Activated CD8-positive, alpha-beta memory T cell treated with anti-CD3 and anti-CD28 coated beads for 24 hours (primary cell): ENCODE measurements around the gene WFDC10A.
"Not testable (repeated sequence)": the region's sequence is repeated elsewhere in the genome, so short reads cannot be mapped to it uniquely, and the experiment has no call there.

Experiments used
- DNase-seq: peaks from one replicate; pipeline ENCODE4 v3.0.0-alpha.2; 2020

The WFDC10A gene

DNA sequence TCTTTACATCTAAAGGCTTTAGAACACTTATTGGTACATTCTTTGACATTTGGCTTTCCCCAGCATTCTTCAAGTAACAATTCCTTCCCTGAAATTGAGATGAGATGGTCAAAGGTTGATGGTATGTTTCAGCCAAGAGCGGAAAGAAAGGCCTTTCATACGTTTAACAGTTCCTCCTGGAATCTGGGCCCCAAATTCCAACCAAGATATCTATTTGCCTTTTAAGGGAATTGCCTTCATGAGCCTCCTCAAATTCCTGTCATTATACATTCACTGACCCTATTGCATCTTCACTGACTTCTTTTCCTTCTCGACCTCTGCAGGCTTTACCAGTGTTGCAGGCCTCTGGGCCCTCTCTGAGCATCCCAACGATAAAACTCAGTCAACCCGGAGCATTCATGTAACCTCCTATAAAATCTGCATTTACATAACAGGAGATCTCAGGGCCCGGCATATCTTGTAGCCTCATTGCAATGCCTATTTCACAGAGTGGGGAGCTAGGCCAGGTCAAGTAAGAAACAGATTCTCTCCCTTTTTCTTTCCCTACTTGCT lies 19.8 kb downstream of the WFDC10A start:
- DNase-seq = no peak

GRCh38 chr20:45651726-45652125 lies 22.2 kb downstream of the WFDC10A start:
- DNase-seq = not testable (repeated sequence)

- DNase-seq = not testable (repeated sequence)
Observed at GRCh38 chr20:45657038-45657437, 27.5 kb downstream of the WFDC10A start.

- no peak for DNase-seq
Observed at GRCh38 chr20:45670139-45670538, 40.6 kb downstream of the WFDC10A start, which contains the start of gene WFDC11. Gene WFDC11, minus strand, starts transcription at chr20:45670239. Its CDS starts 19,639 bp downstream, at chr20:45650600.

GRCh38 chr20:45672765-45673164 lies 43.2 kb downstream of the WFDC10A start:
- DNase-seq = no peak

GRCh38 chr20:45679650-45680049 lies 50.1 kb downstream of the WFDC10A start:
- DNase-seq = no peak
